Bronchial epithelial cell (primary cell): ENCODE results near the gene GPR137. TPM values are rescaled to one million over a fixed set of nuclear protein-coding genes. Genes with fewer than 3 reads are reported as not detected.

Experiments used
- DNase-seq: peaks from one replicate; pipeline ENCODE4 v3.0.0-alpha.2; 2010; ENCODE audit warnings: low read depth
- FAIRE-seq: peaks from 2 replicates; lab custom pipeline; 2011; peaks lifted over from hg19 to GRCh38; lab: Jason Lieb, UNC
- H3K27me3 ChIP-seq: 2 replicates; pipeline ENCODE4 v1.5.1; 2011; ENCODE audit warnings: low read length; ENCODE audit not compliant: control insufficient read depth, insufficient read depth
- H3K36me3 ChIP-seq: 2 replicates; pipeline ENCODE4 v1.5.1; 2011; ENCODE audit warnings: low read length; ENCODE audit not compliant: control insufficient read depth, insufficient read depth
- H3K4me3 ChIP-seq: 2 replicates; pipeline ENCODE4 v1.5.1; 2011; ENCODE audit warnings: mild to moderate bottlenecking, low read depth, low read length, control low read depth
- CTCF ChIP-seq: IDR thresholded peaks from 2 replicates; pipeline ENCODE4 v1.5.1; 2011; ENCODE audit warnings: mild to moderate bottlenecking, moderate library complexity, low read length, control low read depth, inconsistent platforms; ENCODE audit not compliant: insufficient read depth, severe bottlenecking
- total RNA-seq: library from RNA; depleted of rRNA; stranded (reverse); fragments of >200 nt; gene quantifications from 2 replicates; pipeline ENCODE4 v1.2.1, GENCODE V29; 2014

GPR137 gene
- total RNA-seq, 1 donor from 2014 or later: 2.9 TPM

- Histone ChIP-seq H3K27me3 (no peaks in the 10 kb centered on the region), H3K36me3 (peaks cover 56% of the 10 kb centered on the region), H3K4me3 (no peak overlapping the region)
- FAIRE-seq (no peak), DNase-seq (no peak)
- no peak for TF ChIP-seq CTCF
Measured at GRCh38 chr11:64263947-64264317, 21.7 kb upstream of the GPR137 start.

GRCh38 chr11:64264371-64264852, 21.2 kb upstream of the GPR137 start:
- TF ChIP-seq CTCF: no peak
- DNase-seq: no peak
- H3K36me3 ChIP-seq: peaks cover 51% of the 10 kb centered on the region
- no peak overlapping the region for H3K4me3 ChIP-seq
- no peaks in the 10 kb centered on the region for H3K27me3 ChIP-seq
- no peak for FAIRE-seq

GRCh38 chr11:64265176-64266160, 20.2 kb upstream of the GPR137 start:
- no peaks in the 10 kb centered on the region for H3K27me3 ChIP-seq
- no peak overlapping the region for H3K4me3 ChIP-seq
- no peak for DNase-seq
- TF ChIP-seq CTCF: no peak
- peaks cover 47% of the 10 kb centered on the region for H3K36me3 ChIP-seq
- FAIRE-seq: no peak

- DNase-seq (peak; percentile 61), FAIRE-seq (no peak)
- no peak for TF ChIP-seq CTCF
- Histone ChIP-seq H3K27me3 (no peaks in the 10 kb centered on the region), H3K36me3 (peaks cover 43% of the 10 kb centered on the region), H3K4me3 (no peak overlapping the region)
Measured at GRCh38 chr11:64266339-64266738, 19.3 kb upstream of the GPR137 start.

GRCh38 chr11:64267207-64267945, 18.3 kb upstream of the GPR137 start:
- FAIRE-seq (no peak), DNase-seq (no peak)
- H3K36me3 ChIP-seq: peaks cover 37% of the 10 kb centered on the region
- TF ChIP-seq CTCF: no peak
- H3K4me3 ChIP-seq: no peak overlapping the region
- H3K27me3 ChIP-seq: no peaks in the 10 kb centered on the region
